Activated CD4-positive, alpha-beta T cell treated with anti-CD3 and anti-CD28 coated beads, Interleukin-2, Interleukin-4, amounts not matched to agents 100 ng/mL and 50 ng/mL, durations not matched to agents 16 hours and 8 hours (primary cell): ENCODE measurements around the gene ADIPOQ.
A peak's percentile ranks its signal among the peaks of the same experiment; 100 is the strongest.
"Not testable (repeated sequence)": the region's sequence is repeated elsewhere in the genome, so short reads cannot be mapped to it uniquely, and the experiment has no call there.

ENCODE experiments used
- DNase-seq: peaks from one replicate; pipeline ENCODE4 v3.0.0-alpha.2; 2020; ENCODE audit warnings: low spot score

Gene ADIPOQ

GRCh38 chr3:186842426-186843038 lies at the start of gene ADIPOQ:
Gene ADIPOQ, plus strand, starts transcription at chr3:186842710. Its CDS starts 10,349 bp downstream, at chr3:186853059.
- no peak for DNase-seq

GRCh38 chr3:186798239-186798874 lies 44.2 kb upstream of the ADIPOQ start:
- peak; percentile 26 for DNase-seq

DNA sequence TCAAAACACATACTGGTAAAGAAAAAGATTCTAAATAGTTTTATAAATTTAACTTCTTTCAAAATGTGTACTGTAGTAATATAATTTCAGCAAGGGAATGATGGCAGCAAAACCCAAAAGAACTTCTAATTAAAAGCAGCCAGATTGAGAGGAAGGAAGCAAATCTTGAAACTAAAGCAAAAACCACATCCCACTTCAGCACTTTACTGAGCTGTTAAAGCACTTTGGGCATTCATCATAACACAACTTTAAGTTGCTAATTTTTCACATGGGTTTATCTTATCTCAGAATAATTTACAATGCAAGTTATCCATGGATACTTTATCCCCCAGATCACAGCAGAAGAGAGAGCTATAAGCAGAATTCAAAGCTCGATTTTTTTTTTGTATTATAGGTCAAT lies 42.2 kb upstream of the ADIPOQ start:
- peak; percentile 32 for DNase-seq

GRCh38 chr3:186802701-186803100 lies 39.8 kb upstream of the ADIPOQ start:
- DNase-seq = no peak

DNA sequence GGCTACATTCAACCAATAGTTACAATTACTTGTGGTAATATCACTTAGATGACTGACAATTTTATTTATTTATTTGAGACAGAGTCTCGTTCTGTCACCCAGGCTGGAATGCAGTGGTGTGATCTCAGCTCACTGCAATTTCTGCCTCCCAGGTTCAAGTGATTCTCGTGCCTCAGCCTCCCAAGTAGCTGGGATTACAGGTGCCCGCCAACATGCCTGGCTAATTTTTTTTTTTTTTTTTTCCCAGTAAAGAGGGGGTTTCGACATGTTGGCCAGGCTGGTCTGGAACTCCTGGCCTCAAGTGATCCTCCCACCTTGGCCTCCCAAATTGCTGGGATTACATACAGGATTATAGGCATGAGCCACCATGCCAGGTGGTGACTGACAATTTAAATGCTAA lies 39.1 kb upstream of the ADIPOQ start:
- not testable (repeated sequence) for DNase-seq

DNA sequence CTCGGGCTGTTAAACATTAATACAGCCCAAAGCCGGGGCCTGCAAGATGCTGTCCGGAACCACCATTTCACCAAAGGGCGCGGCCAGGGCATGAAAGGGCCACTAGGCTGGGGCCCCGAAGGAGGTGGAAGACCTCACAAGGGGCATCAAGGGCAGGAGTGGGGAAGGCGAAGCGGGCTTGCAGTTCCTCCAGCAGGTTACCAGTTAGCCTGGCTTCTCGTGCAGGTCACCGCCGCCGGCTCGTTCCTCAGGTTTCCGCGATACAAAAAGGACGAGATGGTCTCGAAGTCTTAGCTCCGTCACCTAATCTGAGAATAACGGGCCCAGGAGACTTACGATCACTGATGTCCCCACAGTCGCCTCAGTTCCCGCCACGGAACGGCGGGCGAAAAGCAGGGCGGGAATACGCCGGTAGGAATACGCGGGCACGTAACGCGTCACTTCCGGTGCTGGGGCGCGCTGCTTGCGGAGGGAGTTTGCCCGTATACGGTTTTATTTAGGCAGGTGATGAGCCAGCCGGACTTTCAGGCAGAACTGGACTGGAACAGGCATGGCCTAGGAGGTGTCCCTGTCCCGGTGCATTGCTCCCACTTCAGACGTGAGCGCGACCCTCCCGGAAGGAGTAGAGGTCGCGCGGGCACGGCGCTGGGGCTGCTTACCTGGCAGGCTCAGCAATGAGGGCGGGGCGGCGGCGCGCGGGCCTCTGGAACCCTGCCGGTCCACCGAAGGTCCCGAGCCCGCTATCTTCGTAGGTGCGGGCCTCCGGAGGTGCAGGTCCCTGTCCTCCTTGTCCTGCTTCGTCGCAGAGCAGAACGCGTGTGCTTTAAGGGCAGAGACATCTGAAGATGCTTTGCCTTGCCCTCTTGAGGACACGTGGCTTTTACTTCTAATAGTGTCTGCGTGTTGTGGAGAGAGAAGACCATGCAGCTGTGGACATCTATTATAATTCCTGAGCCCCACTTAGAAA lies 36.1 kb upstream of the ADIPOQ start, which contains the start of gene RFC4:
RFC4 (minus strand) TSS at position 394 of the 967 bp plus-strand sequence. CDS start 1,769 bp downstream, outside the sequence.
- DNase-seq = peak; percentile 92

DNA sequence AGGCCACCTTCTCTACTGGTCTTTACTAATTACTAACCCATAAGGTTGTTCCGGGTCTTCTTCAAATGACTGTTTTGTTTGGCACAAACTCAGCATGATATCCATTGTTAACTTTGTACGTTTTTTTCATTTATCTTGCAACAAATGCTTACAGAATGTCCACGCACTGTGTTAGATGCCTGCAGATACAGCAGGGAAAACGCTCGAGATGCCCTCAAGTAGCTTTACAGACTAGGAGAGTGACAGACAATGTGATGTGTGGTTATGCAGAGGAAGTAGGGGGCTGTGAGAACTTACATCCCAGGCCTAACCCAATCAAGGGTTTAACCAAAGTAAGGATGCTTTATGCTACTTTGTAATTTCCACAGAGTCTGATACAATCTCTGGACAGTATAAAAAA lies 35.3 kb upstream of the ADIPOQ start:
- peak; percentile 33 for DNase-seq

- DNase-seq = no peak
Observed at GRCh38 chr3:186810336-186810996, 32.0 kb upstream of the ADIPOQ start.

GRCh38 chr3:186811313-186811712 lies 31.2 kb upstream of the ADIPOQ start:
- DNase-seq = not testable (repeated sequence)

GRCh38 chr3:186814100-186814499 lies 28.4 kb upstream of the ADIPOQ start:
- no peak for DNase-seq

DNA sequence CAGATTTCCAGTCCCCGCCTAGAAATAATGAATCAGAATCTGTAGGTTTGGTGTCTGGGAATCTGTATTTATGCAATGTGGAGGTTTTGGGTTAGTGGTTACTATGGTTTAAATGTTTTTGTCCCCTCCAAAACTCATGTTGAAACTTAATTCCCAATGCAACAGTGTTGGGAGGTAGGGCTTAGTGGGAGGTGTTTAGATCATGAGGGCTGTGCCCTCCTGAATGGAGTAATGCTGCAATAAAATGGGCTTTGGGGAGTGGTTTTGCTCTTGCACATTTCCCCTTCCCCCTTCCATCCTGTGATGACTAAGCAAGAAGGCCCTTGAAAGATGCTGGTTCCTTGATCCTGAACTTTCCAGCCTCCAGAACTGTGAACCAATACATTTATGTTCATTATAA lies 27.1 kb upstream of the ADIPOQ start:
- peak; percentile 14 for DNase-seq

GRCh38 chr3:186818516-186818915 lies 24.0 kb upstream of the ADIPOQ start:
- no peak for DNase-seq

DNA sequence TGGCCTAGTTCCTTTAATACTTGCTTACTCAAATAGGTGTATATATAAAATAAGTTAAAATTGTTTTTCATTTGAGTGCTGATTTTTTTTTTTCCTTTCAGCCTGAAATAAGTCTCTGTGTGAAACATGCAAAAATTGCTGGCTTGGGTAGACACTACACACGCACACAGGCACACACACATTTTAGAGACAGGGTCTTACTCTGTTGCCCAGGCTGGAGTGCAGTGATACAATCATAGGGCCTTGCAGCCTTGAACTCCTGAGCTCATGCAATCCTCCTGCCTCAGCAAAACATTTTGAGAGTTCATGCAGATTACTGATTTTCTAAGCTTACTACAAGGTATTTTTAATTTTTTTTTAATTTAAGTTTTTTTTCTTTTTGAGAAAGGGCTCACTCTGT lies 23.6 kb upstream of the ADIPOQ start:
- DNase-seq = no peak

DNA sequence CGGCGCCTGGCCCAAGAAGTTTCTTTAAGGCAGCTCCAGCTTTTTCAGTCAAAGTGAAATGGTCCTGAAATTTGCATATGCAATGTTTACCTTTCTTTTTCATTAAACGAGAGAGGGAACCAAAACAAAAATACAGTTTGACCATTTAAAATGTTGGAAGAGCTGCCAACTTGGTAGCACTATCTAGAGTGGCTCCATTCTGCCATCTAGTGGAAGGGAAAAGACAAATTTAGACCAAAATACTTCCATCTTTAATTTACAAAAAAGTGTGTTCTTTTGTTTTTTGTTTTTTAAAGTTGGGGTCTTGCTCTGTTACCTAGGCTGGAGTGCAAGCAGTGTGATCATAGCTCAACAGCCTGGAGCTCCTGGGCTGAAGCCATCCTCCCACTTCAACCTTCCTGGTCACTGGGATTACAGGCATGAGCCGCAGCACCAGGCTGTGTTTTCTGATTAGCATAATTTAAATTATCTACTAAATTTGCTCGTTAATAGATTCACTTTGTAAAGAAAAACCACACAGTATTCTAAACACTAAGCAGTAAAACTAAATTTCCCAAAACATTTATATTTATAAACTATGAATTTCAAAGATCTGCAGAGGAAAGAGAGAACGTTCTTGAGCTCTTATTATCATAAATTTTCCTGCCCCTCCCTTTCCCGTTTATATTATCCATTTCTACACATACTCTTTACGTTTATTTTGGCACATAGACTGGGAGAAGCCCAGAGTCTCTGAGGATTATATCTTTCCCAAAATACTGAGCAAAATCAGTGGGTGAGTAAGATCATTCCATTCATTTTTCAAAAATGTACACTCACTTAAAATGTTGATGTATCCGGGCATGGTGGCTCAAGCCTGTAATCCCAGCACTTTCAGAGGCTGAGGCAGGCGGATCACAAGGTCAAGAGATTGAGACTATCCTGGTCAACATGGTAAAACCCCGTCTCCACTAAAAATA lies 20.8 kb upstream of the ADIPOQ start:
- DNase-seq = peak; percentile 57

GRCh38 chr3:186822388-186822759 lies 20.1 kb upstream of the ADIPOQ start:
- DNase-seq = not testable (repeated sequence)

DNA sequence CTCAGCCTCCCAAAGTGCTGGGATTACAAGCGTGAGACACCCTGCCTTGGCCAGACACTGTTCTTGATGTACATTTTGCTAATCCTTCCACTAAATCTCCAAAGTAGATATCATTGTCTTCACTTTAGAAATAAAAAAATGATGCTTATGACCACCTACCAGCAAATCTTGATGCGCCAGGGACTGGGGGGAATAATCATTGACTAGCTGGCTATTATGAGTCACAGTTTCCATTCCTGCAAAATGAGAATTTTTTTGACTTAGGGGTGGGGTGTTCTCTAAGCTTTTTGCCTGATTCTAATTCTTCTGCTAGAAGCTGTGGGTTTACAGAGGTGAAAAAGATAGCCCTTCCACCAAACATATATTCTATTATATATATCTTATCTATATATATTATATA lies 19.1 kb upstream of the ADIPOQ start:
- peak; percentile 21 for DNase-seq

- no peak for DNase-seq
Observed at GRCh38 chr3:186824430-186825139, 17.9 kb upstream of the ADIPOQ start.

GRCh38 chr3:186825294-186825821 lies 17.2 kb upstream of the ADIPOQ start:
- peak; percentile 59 for DNase-seq

- peak; percentile 13 for DNase-seq
Observed at GRCh38 chr3:186825872-186826409, 16.6 kb upstream of the ADIPOQ start.
